ENCODE results near the gene RASGRP4.

The RASGRP4 gene

DNA sequence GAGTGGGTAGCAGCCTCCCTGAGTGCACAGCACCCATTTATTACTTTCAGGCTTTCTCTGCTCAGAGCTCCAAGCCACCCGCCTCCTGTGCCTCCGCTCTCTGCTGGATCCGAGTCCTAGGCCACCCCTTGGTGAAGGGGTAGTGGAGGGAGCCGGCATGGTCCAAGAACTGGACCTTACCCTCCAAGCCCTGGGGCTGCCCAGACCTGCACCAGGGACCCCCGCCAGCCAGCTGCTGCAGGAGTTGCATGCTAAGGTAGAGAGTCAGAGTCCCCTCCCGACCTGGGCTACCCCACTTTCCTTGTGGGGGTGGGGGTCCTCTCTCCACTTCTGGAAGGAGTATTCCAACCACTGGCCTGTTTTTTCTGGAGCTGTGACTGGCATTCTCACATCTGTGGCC, 21.2 kb downstream of the RASGRP4 start:
- H3K27ac ChIP-seq (ENCODE audit: insufficient read depth, low read depth, low read length, poor library complexity, severe bottlenecking) = no peak overlapping the region
- H3K4me3 ChIP-seq (ENCODE audit: insufficient read depth, low read depth, low read length) = no peak overlapping the region
- H3K27me3 ChIP-seq (ENCODE audit: control insufficient read depth, insufficient read depth, low read length, poor library complexity, severe bottlenecking) = peaks cover 18% of the 10 kb centered on the region
- 91 to 92% methylated on average over 6 of the region's 6 CpGs for WGBS, 2 experiments
- H3K36me3 ChIP-seq (ENCODE audit: control insufficient read depth, insufficient read depth, low read length) = no peaks in the 10 kb centered on the region
- H3K9me3 ChIP-seq (ENCODE audit: control insufficient read depth, low read length) = no peaks in the 10 kb centered on the region
- H3K4me1 ChIP-seq (ENCODE audit: control insufficient read depth, insufficient read depth, low read length) = no peaks in the 10 kb centered on the region

DNA sequence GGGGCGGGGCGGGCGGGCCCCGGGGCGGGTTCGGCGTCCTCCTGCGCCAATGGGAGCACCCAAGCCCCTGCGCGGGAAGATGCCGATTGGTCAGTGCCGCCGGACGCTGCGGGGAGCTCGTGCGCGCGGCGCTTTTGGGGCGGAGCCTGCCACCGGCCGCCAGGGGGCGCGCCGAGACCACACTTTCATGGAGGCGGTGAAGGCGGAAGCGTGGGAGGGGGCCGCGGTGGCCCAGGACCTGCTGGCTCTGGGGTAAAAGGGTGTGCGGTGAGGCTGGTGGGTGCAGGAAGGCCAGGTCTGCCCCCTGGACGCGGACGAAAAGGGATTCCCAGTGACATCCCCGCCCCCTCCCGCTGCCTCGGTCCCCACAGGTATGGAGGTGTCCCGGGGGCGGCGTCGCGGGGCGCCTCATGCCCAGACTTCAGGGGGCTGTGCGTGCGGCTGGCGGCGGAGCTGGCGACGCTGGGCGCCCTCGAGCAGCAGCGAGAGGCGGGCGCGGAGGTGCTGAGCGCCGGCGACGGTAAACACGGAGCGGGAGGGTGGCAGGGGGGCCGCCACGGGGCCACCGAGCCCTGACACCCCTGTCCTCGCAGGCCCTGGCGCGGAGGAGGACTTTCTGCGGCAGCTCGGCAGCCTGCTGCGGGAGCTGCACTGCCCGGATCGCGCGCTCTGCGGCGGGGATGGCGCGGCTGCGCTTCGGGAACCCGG, 22.9 kb downstream of the RASGRP4 start, which contains the start of gene FAM98C:
Gene FAM98C (plus strand): TSS at position 127 of the 708 bp plus-strand sequence. CDS start 61 bp downstream, at position 188.
- 0 to 1% methylated on average over 82 of the region's 82 CpGs for WGBS, 2 experiments
- H3K36me3 ChIP-seq (ENCODE audit: control insufficient read depth, insufficient read depth, low read length) = no peaks in the 10 kb centered on the region
- no peaks in the 10 kb centered on the region for H3K4me1 ChIP-seq (ENCODE audit: control insufficient read depth, insufficient read depth, low read length)
- peak within 1 kb of the TSS; percentile 56 for H3K4me3 ChIP-seq (ENCODE audit: insufficient read depth, low read depth, low read length)
- peaks cover 32% of the 10 kb centered on the region for H3K27me3 ChIP-seq (ENCODE audit: control insufficient read depth, insufficient read depth, low read length, poor library complexity, severe bottlenecking)
- H3K27ac ChIP-seq (ENCODE audit: insufficient read depth, low read depth, low read length, poor library complexity, severe bottlenecking) = no peak within 1 kb of the TSS
- no peaks in the 10 kb centered on the region for H3K9me3 ChIP-seq (ENCODE audit: control insufficient read depth, low read length)

DNA sequence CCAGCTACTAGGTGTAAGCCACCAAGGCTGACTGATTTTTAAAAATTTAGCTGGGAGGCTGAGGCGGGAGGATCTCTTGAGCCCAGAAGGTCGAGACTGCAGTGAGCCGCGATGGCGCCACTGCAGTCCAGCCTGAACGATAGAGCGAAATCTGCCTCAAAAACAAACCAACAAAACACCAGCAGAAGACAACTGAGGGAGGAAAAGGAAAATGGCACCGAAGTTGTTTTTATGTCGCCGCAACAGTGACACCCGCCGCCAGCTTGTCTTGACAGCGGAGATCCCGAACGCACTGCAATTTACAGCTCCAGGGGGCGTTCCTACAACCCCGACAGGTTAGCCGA, 23.4 kb downstream of the RASGRP4 start:
- Histone ChIP-seq H3K4me1 (ENCODE audit: control insufficient read depth, insufficient read depth, low read length) (no peaks in the 10 kb centered on the region), H3K27ac (ENCODE audit: insufficient read depth, low read depth, low read length, poor library complexity, severe bottlenecking) (no peak overlapping the region), H3K27me3 (ENCODE audit: control insufficient read depth, insufficient read depth, low read length, poor library complexity, severe bottlenecking) (peaks cover 32% of the 10 kb centered on the region), H3K9me3 (ENCODE audit: control insufficient read depth, low read length) (no peaks in the 10 kb centered on the region), H3K4me3 (ENCODE audit: insufficient read depth, low read depth, low read length) (peak overlapping the region; percentile 5), H3K36me3 (ENCODE audit: control insufficient read depth, insufficient read depth, low read length) (no peaks in the 10 kb centered on the region)
- 10 to 16% methylated on average over 18 of the region's 18 CpGs for WGBS, 2 experiments

DNA sequence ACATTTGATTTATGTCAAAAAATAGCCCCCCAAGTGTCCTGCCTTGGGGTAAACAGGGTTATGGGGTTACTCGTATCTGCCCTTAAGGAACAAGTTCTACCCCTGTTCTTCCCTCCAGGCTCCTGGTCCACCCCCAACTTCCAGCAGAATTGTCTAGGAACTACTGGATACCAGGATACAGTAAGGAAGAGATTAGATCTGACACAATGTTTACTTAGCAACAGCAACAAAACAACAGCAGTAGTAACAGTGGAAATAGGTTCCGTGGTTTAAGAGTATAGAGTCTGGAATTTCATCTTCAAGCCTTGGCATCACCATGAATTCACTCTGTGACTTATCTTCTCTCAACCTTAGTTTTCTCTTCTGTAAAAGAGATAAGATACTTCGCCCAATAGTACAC, 24.9 kb downstream of the RASGRP4 start:
- H3K36me3 ChIP-seq (ENCODE audit: control insufficient read depth, insufficient read depth, low read length) = no peaks in the 10 kb centered on the region
- WGBS, 2 experiments = 91 to 97% methylated on average over 2 of the region's 3 CpGs
- H3K27ac ChIP-seq (ENCODE audit: insufficient read depth, low read depth, low read length, poor library complexity, severe bottlenecking) = no peak overlapping the region
- H3K4me1 ChIP-seq (ENCODE audit: control insufficient read depth, insufficient read depth, low read length) = no peaks in the 10 kb centered on the region
- H3K9me3 ChIP-seq (ENCODE audit: control insufficient read depth, low read length) = no peaks in the 10 kb centered on the region
- H3K4me3 ChIP-seq (ENCODE audit: insufficient read depth, low read depth, low read length) = no peak overlapping the region
- peaks cover 45% of the 10 kb centered on the region for H3K27me3 ChIP-seq (ENCODE audit: control insufficient read depth, insufficient read depth, low read length, poor library complexity, severe bottlenecking)

DNA sequence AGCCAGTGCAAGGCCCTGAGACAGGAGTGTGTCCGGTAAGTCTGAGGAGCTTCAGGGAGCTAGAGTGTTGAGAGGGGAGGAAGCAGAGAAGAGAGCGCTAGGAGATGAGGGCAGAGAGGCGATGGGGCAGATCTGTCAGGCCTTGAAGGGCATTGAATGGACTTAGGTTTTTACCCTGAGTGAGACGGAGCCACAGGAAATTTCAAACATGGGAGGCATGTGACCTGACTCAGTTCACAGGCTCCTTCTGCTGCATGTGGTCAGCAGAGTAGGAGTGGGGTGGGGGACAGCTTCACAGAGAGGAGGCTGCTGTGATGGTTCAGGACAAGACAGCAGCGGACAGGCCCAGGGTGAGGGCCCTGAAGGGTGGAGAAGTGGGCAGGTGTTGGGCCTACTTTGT, 25.7 kb downstream of the RASGRP4 start:
- Histone ChIP-seq H3K9me3 (ENCODE audit: control insufficient read depth, low read length) (no peaks in the 10 kb centered on the region), H3K36me3 (ENCODE audit: control insufficient read depth, insufficient read depth, low read length) (no peaks in the 10 kb centered on the region), H3K4me1 (ENCODE audit: control insufficient read depth, insufficient read depth, low read length) (no peaks in the 10 kb centered on the region), H3K27me3 (ENCODE audit: control insufficient read depth, insufficient read depth, low read length, poor library complexity, severe bottlenecking) (peaks cover 50% of the 10 kb centered on the region), H3K4me3 (ENCODE audit: insufficient read depth, low read depth, low read length) (no peak overlapping the region), H3K27ac (ENCODE audit: insufficient read depth, low read depth, low read length, poor library complexity, severe bottlenecking) (no peak overlapping the region)
- WGBS, 2 experiments = 65 to 70% methylated on average over 5 of the region's 5 CpGs

DNA sequence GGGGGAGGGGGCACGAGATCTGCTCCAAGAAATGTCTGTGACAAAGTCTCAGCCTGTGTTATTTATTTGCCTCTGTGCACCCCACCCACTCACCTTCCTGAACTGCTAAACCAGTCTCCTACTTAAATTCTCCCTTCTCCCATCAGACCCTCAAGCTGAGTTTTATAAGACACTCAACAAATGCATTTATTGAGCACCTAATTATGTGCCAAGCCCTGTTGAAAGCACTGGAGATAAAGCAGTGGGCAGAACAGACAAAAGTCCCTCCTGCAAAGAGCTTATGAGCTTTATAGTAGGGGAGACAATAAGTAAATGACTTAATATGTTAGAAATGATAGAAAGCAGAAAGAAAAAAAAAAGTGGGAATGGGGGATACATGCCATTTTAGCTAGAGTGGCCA, 26.5 kb downstream of the RASGRP4 start:
- Histone ChIP-seq H3K27me3 (ENCODE audit: control insufficient read depth, insufficient read depth, low read length, poor library complexity, severe bottlenecking) (peaks cover 58% of the 10 kb centered on the region), H3K27ac (ENCODE audit: insufficient read depth, low read depth, low read length, poor library complexity, severe bottlenecking) (no peak overlapping the region), H3K4me1 (ENCODE audit: control insufficient read depth, insufficient read depth, low read length) (no peaks in the 10 kb centered on the region), H3K4me3 (ENCODE audit: insufficient read depth, low read depth, low read length) (no peak overlapping the region), H3K36me3 (ENCODE audit: control insufficient read depth, insufficient read depth, low read length) (no peaks in the 10 kb centered on the region), H3K9me3 (ENCODE audit: control insufficient read depth, low read length) (no peaks in the 10 kb centered on the region)
- 90 to 96% methylated on average over 1 of the region's 1 CpG for WGBS, 2 experiments

DNA sequence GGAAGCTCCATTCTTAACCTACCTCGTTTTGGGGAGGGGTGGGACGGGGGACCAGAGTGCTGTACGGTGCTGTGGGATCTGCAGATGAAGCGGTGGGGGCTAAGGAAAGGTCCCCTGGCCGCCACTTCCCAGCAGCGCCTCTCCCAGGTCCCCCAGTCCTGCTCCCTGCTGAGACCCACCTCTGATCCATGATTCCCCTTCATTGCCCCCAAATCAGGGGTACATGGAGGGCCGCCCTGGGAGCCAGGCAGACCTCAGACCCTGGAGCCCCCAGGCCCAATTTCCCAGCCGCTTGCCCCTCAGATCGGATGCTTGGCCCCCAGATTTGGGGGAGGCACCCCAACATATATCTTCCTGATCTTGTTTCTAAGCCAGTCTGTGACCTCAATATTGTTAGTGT, 26.9 kb downstream of the RASGRP4 start:
- no peaks in the 10 kb centered on the region for H3K4me1 ChIP-seq (ENCODE audit: control insufficient read depth, insufficient read depth, low read length)
- H3K27me3 ChIP-seq (ENCODE audit: control insufficient read depth, insufficient read depth, low read length, poor library complexity, severe bottlenecking) = peaks cover 58% of the 10 kb centered on the region
- H3K36me3 ChIP-seq (ENCODE audit: control insufficient read depth, insufficient read depth, low read length) = no peaks in the 10 kb centered on the region
- no peaks in the 10 kb centered on the region for H3K9me3 ChIP-seq (ENCODE audit: control insufficient read depth, low read length)
- 75% methylated on average over 9 of the region's 9 CpGs for WGBS, 2 experiments
- H3K27ac ChIP-seq (ENCODE audit: insufficient read depth, low read depth, low read length, poor library complexity, severe bottlenecking) = no peak overlapping the region
- no peak overlapping the region for H3K4me3 ChIP-seq (ENCODE audit: insufficient read depth, low read depth, low read length)

DNA sequence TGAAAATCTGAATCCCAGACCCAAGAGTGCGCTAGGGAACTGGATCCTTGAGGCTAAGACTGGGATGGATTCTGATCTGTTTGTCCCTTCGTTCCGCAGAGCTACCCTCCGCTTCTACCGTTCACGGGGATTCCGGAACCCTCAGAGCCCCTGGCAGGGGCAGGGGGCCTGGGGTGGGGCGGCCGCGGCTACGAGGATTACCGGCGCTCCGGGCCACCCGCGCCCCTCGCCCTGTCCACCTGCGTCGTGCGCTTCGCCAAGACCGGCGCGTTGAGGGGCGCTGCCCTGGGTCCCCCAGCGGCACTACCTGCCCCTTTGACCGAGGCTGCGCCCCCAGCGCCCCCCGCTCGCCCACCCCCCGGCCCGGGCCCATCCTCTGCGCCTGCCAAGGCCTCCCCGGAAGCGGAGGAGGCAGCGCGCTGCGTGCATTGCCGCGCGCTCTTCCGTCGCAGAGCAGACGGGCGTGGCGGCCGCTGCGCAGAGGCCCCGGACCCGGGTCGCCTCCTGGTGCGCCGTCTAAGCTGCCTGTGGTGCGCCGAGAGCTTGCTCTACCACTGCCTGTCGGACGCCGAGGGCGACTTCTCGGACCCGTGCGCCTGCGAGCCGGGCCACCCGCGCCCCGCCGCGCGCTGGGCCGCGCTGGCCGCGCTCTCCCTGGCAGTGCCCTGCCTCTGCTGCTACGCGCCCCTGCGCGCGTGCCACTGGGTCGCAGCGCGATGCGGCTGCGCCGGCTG, 30.5 kb downstream of the RASGRP4 start:
- 85 to 88% methylated on average over 86 of the region's 86 CpGs for WGBS, 2 experiments
- H3K27ac ChIP-seq (ENCODE audit: insufficient read depth, low read depth, low read length, poor library complexity, severe bottlenecking) = no peak overlapping the region
- H3K36me3 ChIP-seq (ENCODE audit: control insufficient read depth, insufficient read depth, low read length) = no peaks in the 10 kb centered on the region

DNA sequence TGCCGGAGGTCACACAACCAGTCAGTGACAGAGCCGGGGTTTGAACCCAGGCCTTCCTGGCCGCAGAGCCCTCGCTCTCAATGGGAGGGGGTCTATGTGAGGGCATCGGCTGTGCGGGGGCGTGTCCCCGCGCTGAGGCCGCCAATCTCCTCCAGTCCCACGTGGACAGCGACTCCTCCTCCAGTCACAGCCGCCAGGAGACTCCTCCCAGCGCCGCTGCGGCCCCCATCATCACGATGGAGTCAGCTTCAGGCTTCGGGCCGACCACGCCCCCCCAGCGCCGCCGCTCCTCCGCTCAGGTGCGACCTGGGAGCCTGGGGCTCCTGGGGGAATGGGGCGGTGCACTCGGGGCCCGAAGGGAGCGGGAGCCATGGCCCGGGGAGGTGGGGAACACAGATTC, 31.5 kb downstream of the RASGRP4 start:
- Histone ChIP-seq H3K27ac (ENCODE audit: insufficient read depth, low read depth, low read length, poor library complexity, severe bottlenecking) (no peak overlapping the region), H3K36me3 (ENCODE audit: control insufficient read depth, insufficient read depth, low read length) (no peaks in the 10 kb centered on the region), H3K9me3 (ENCODE audit: control insufficient read depth, low read length) (no peaks in the 10 kb centered on the region), H3K27me3 (ENCODE audit: control insufficient read depth, insufficient read depth, low read length, poor library complexity, severe bottlenecking) (peaks cover 53% of the 10 kb centered on the region), H3K4me3 (ENCODE audit: insufficient read depth, low read depth, low read length) (no peak overlapping the region), H3K4me1 (ENCODE audit: control insufficient read depth, insufficient read depth, low read length) (peaks cover 2% of the 10 kb centered on the region)
- WGBS, 2 experiments = 66 to 69% methylated on average over 30 of the region's 30 CpGs

More for the DNA sequence above, 30.5 kb downstream of the RASGRP4 start:
- no peak overlapping the region for H3K4me3 ChIP-seq (ENCODE audit: insufficient read depth, low read depth, low read length)
- H3K4me1 ChIP-seq (ENCODE audit: control insufficient read depth, insufficient read depth, low read length) = no peaks in the 10 kb centered on the region
- peaks cover 53% of the 10 kb centered on the region for H3K27me3 ChIP-seq (ENCODE audit: control insufficient read depth, insufficient read depth, low read length, poor library complexity, severe bottlenecking)
- no peaks in the 10 kb centered on the region for H3K9me3 ChIP-seq (ENCODE audit: control insufficient read depth, low read length)

DNA sequence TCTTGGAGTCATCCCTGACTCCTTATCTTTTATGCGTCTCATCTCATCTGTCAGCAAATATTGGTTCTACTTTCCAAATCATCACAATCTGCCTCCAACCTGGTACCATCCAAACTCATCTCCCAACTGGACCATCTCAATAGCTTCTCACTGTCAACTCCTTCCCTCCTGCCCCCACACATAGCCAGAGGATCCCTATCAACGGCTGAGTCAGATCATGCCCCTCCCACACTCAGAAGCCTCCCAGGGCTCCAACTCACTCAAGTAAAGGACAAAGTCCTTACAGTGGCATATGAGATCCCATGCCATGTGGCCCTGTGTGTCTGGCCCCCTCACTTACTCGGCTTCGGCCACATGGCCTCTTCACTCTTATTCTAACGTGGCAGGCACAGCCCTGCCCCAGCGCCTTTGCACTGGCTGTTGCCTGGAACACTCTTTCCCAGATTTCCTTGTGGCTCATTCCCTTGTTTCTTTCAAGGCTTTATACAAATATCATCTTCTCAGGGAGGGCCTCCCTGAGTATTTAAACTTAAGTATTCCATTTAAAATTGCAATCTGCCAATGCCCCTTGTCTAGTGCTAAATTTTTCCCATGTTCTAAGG, 33.2 kb downstream of the RASGRP4 start:
- no peak overlapping the region for H3K27ac ChIP-seq (ENCODE audit: insufficient read depth, low read depth, low read length, poor library complexity, severe bottlenecking)
- no peak overlapping the region for H3K4me3 ChIP-seq (ENCODE audit: insufficient read depth, low read depth, low read length)
- WGBS, 2 experiments = 88 to 89% methylated on average over 6 of the region's 6 CpGs
- H3K4me1 ChIP-seq (ENCODE audit: control insufficient read depth, insufficient read depth, low read length) = peaks cover 2% of the 10 kb centered on the region
- H3K36me3 ChIP-seq (ENCODE audit: control insufficient read depth, insufficient read depth, low read length) = no peaks in the 10 kb centered on the region
- no peaks in the 10 kb centered on the region for H3K9me3 ChIP-seq (ENCODE audit: control insufficient read depth, low read length)
- H3K27me3 ChIP-seq (ENCODE audit: control insufficient read depth, insufficient read depth, low read length, poor library complexity, severe bottlenecking) = peaks cover 50% of the 10 kb centered on the region
